ENCODE data around the gene TMCC3. TPM values are rescaled to one million over a fixed set of nuclear protein-coding genes. Genes with fewer than 3 reads are reported as not detected.
A peak's percentile ranks its signal among the peaks of the same experiment; 100 is the strongest.

The TMCC3 gene
- total and polyA plus RNA-seq, 2 experiments from 2014 or later: 1.4 to 3.6 TPM

DNA sequence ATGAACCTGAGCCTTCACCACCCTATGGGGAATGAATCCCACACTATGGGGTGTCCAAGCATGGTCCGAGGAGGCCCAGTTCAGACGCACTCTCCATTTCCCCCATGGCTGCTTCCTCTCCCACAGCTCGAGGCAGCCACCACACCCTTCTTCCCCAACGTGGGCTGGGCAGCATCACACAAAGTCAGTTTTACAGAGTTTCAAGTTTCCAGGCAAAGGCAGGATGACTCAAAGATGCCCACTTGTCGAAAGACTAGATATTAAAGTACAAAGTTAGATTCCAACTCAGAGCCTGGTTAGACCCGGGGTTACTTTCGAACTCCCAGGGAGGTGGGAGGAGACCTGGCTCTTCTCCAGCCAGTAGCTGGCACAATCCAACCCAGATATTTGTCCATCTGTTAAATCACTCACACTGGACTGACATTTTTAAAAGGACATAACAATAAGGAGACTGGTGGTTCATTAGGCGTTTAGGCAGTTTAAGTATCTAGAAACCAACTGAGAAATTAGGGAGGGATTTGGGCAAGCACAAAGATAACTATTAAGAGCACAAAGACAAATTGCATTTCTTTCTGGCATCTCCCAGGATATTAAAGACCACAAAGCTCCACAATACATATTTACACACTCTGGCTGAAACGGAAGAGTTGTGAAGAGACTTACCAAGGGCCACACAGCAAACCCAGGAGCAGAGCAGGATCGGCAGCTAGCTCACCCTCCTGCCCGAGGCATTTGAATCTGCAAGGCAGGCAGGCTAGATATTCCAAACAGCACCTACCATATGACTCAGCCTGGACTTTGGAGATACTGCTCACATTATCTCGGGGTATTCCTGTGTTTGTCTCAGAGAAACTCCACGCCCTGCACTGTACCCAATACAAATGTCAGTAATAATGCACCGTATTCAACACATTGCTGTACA, 34.8 kb downstream of the TMCC3 start (continued):
- TF ChIP-seq, protein P1, sequence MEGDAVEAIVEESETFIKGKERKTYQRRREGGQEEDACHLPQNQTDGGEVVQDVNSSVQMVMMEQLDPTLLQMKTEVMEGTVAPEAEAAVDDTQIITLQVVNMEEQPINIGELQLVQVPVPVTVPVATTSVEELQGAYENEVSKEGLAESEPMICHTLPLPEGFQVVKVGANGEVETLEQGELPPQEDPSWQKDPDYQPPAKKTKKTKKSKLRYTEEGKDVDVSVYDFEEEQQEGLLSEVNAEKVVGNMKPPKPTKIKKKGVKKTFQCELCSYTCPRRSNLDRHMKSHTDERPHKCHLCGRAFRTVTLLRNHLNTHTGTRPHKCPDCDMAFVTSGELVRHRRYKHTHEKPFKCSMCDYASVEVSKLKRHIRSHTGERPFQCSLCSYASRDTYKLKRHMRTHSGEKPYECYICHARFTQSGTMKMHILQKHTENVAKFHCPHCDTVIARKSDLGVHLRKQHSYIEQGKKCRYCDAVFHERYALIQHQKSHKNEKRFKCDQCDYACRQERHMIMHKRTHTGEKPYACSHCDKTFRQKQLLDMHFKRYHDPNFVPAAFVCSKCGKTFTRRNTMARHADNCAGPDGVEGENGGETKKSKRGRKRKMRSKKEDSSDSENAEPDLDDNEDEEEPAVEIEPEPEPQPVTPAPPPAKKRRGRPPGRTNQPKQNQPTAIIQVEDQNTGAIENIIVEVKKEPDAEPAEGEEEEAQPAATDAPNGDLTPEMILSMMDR (conservative IDR thresholded peaks at IDR 0.05; ENCODE audit: low read depth in 2 of 2): no peak
- TF ChIP-seq JUNB (IDR thresholded peaks at IDR 0.05; ENCODE audit: unreplicated experiment) (no peak), CREB1 (CRISPR knock-in tag; IDR thresholded peaks at IDR 0.05; ENCODE audit: low read depth) (no peak), POLR2AphosphoS5 (IDR thresholded peaks at IDR 0.05; ENCODE audit: low read depth) (no peak), ZNF114 (CRISPR knock-in tag; IDR thresholded peaks at IDR 0.05) (no peak), ETS1 (IDR thresholded peaks at IDR 0.05) (no peak), EZH2 (IDR thresholded peaks at IDR 0.05; ENCODE audit: low read depth, unreplicated experiment) (no peak)

- H3K9me3 Mint-ChIP-seq: no peaks in the 10 kb centered on the region; the same call in 2 of the 3 replicates
- Histone ChIP-seq H4K20me1 (replicated peaks; ENCODE audit: insufficient read depth) (no peaks in the 10 kb centered on the region), H3F3A (replicated peaks; ENCODE audit: low read depth) (no peaks in the 10 kb centered on the region), H3K9me2 (ENCODE audit: insufficient read depth) (no peaks in the 10 kb centered on the region; the same call in 1 of the 2 replicates), H3K27me3 (ENCODE audit: insufficient read depth) (no peaks in the 10 kb centered on the region), H3K4me2 (no peak overlapping the region), H3K4me1 (ENCODE audit: insufficient read depth) (peaks cover 33% of the 10 kb centered on the region), H3K36me3 (ENCODE audit: insufficient read depth) (no peaks in the 10 kb centered on the region), H2AFZ (no peak overlapping the region), H3K27ac (ENCODE audit: low read depth) (peak overlapping the region; percentile 40; the same call in 1 of the 2 replicates), H3K79me2 (replicated peaks; ENCODE audit: insufficient read depth) (no peaks in the 10 kb centered on the region), H3K4me3 (no peak overlapping the region)
- H3K27me3 Mint-ChIP-seq (ENCODE audit: insufficient read depth, low read depth, poor library complexity): peaks cover 2% of the 10 kb centered on the region
- H3K4me3 Mint-ChIP-seq: no peak overlapping the region
- ATAC-seq: peak; percentile 80
- H3K27ac Mint-ChIP-seq: no peak overlapping the region
- peak; percentile 76 for DNase-seq (ENCODE audit: low spot score)
- H3K4me1 Mint-ChIP-seq: peaks cover 16% of the 10 kb centered on the region
- no peaks in the 10 kb centered on the region for H3K36me3 Mint-ChIP-seq (ENCODE audit: low read depth)
- TF ChIP-seq, protein P2, sequence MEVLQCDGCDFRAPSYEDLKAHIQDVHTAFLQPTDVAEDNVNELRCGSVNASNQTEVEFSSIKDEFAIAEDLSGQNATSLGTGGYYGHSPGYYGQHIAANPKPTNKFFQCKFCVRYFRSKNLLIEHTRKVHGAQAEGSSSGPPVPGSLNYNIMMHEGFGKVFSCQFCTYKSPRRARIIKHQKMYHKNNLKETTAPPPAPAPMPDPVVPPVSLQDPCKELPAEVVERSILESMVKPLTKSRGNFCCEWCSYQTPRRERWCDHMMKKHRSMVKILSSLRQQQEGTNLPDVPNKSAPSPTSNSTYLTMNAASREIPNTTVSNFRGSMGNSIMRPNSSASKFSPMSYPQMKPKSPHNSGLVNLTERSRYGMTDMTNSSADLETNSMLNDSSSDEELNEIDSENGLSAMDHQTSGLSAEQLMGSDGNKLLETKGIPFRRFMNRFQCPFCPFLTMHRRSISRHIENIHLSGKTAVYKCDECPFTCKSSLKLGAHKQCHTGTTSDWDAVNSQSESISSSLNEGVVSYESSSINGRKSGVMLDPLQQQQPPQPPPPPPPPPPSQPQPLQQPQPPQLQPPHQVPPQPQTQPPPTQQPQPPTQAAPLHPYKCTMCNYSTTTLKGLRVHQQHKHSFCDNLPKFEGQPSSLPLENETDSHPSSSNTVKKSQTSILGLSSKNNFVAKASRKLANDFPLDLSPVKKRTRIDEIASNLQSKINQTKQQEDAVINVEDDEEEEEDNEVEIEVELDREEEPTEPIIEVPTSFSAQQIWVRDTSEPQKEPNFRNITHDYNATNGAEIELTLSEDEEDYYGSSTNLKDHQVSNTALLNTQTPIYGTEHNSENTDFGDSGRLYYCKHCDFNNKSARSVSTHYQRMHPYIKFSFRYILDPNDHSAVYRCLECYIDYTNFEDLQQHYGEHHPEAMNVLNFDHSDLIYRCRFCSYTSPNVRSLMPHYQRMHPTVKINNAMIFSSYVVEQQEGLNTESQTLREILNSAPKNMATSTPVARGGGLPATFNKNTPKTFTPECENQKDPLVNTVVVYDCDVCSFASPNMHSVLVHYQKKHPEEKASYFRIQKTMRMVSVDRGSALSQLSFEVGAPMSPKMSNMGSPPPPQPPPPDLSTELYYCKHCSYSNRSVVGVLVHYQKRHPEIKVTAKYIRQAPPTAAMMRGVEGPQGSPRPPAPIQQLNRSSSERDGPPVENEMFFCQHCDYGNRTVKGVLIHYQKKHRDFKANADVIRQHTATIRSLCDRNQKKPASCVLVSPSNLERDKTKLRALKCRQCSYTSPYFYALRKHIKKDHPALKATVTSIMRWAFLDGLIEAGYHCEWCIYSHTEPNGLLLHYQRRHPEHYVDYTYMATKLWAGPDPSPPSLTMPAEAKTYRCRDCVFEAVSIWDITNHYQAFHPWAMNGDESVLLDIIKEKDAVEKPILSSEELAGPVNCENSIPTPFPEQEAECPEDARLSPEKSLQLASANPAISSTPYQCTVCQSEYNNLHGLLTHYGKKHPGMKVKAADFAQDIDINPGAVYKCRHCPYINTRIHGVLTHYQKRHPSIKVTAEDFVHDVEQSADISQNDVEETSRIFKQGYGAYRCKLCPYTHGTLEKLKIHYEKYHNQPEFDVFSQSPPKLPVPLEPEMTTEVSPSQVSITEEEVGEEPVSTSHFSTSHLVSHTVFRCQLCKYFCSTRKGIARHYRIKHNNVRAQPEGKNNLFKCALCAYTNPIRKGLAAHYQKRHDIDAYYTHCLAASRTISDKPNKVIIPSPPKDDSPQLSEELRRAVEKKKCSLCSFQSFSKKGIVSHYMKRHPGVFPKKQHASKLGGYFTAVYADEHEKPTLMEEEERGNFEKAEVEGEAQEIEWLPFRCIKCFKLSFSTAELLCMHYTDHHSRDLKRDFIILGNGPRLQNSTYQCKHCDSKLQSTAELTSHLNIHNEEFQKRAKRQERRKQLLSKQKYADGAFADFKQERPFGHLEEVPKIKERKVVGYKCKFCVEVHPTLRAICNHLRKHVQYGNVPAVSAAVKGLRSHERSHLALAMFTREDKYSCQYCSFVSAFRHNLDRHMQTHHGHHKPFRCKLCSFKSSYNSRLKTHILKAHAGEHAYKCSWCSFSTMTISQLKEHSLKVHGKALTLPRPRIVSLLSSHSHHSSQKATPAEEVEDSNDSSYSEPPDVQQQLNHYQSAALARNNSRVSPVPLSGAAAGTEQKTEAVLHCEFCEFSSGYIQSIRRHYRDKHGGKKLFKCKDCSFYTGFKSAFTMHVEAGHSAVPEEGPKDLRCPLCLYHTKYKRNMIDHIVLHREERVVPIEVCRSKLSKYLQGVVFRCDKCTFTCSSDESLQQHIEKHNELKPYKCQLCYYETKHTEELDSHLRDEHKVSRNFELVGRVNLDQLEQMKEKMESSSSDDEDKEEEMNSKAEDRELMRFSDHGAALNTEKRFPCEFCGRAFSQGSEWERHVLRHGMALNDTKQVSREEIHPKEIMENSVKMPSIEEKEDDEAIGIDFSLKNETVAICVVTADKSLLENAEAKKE (CRISPR knock-in tag; IDR thresholded peaks at IDR 0.05): 0 out of 2 replicates have a peak, but pooled peaks have one; percentile 30
- TF ChIP-seq, protein P1 (conservative IDR thresholded peaks at IDR 0.05; ENCODE audit: low read depth in 2 of 2): no peak
- TF ChIP-seq STAT1 (IDR thresholded peaks at IDR 0.05; ENCODE audit: unreplicated experiment) (no peak), EZH2 (IDR thresholded peaks at IDR 0.05; ENCODE audit: low read depth, unreplicated experiment) (no peak)
These were observed 36.1 kb downstream of the TMCC3 start for GRCh38 chr12:94614288-94614721.

Measured in GM23338 (cell line).